Brain microvascular endothelial cell (primary cell): ENCODE measurements around the gene ARX.

ENCODE experiments used
- DNase-seq: peaks from one replicate; pipeline ENCODE4 v3.0.0-alpha.2; 2020
- H3K27ac ChIP-seq: fragments of 250-450 bp; sonication (Bioruptor Pico); 2 replicates; pipeline ENCODE4 v1.5.1; 2020; ENCODE audit warnings: mild to moderate bottlenecking, moderate library complexity
- H3K27me3 ChIP-seq: fragments of 250-450 bp; sonication (Bioruptor Pico); replicated peaks from 2 replicates; pipeline ENCODE4 v1.5.1; 2020; ENCODE audit warnings: mild to moderate bottlenecking
- H3K36me3 ChIP-seq: fragments of 250-450 bp; sonication (Bioruptor Pico); replicated peaks from 2 replicates; pipeline ENCODE4 v1.5.1; 2020; ENCODE audit warnings: mild to moderate bottlenecking
- H3K4me3 ChIP-seq: 2 replicates; pipeline ENCODE4 v1.5.1; 2011; ENCODE audit warnings: low read depth, mild to moderate bottlenecking, control low read depth, low read length, moderate library complexity
- CTCF ChIP-seq: IDR thresholded peaks from 2 replicates; pipeline ENCODE4 v1.5.1; 2011; ENCODE audit warnings: low read depth, mild to moderate bottlenecking, moderate library complexity, low read length, control low read depth, inconsistent platforms; ENCODE audit errors: missing control alignments
- in situ Hi-C: cut with HindIII; loops from 2 replicates; pipeline ENCODE4 v1.10.0; 2017; ENCODE audit warnings: low sequenced_read_pairs, low pct_ligation_motif_present

The ARX gene

GRCh38 chrX:25020391-25020904, 4.7 kb upstream of the ARX start:
- no peak for DNase-seq
- Histone ChIP-seq H3K4me3 (no peak overlapping the region), H3K27ac (no peak overlapping the region), H3K27me3 (peaks cover 34% of the 10 kb centered on the region), H3K36me3 (no peaks in the 10 kb centered on the region)
- no peak for TF ChIP-seq CTCF
- in situ Hi-C loops = no loop called here

GRCh38 chrX:25019707-25020390, 4.1 kb upstream of the ARX start:
- no peak for DNase-seq
- no peak overlapping the region for H3K27ac ChIP-seq
- in situ Hi-C loops = no loop called here
- no peaks in the 10 kb centered on the region for H3K36me3 ChIP-seq
- no peak overlapping the region for H3K4me3 ChIP-seq
- no peak for TF ChIP-seq CTCF
- peaks cover 36% of the 10 kb centered on the region for H3K27me3 ChIP-seq

GRCh38 chrX:25018682-25019081, 2.9 kb upstream of the ARX start:
- H3K27ac ChIP-seq = no peak overlapping the region
- H3K4me3 ChIP-seq = no peak overlapping the region
- H3K36me3 ChIP-seq = no peaks in the 10 kb centered on the region
- in situ Hi-C loops = no loop called here
- TF ChIP-seq CTCF = no peak
- DNase-seq = no peak
- peaks cover 43% of the 10 kb centered on the region for H3K27me3 ChIP-seq

- Histone ChIP-seq H3K36me3 (no peaks in the 10 kb centered on the region), H3K27ac (no peak overlapping the region), H3K27me3 (peaks cover 45% of the 10 kb centered on the region), H3K4me3 (no peak overlapping the region)
- in situ Hi-C loops = no loop called here
- no peak for TF ChIP-seq CTCF
- no peak for DNase-seq
Measured at GRCh38 chrX:25017667-25018247, 2.0 kb upstream of the ARX start.

GRCh38 chrX:25016938-25017598, 1.3 kb upstream of the ARX start:
- in situ Hi-C loops = no loop called here
- no peak for TF ChIP-seq CTCF
- no peak for DNase-seq
- Histone ChIP-seq H3K27ac (no peak overlapping the region), H3K36me3 (no peaks in the 10 kb centered on the region), H3K27me3 (peaks cover 46% of the 10 kb centered on the region), H3K4me3 (no peak overlapping the region)
